Smooth muscle cell (in vitro differentiated cells): ENCODE measurements around the gene RELCH. TPM values are rescaled to one million over a fixed set of nuclear protein-coding genes. Genes with fewer than 3 reads are reported as not detected.

Source experiments
- DNase-seq: peaks from one replicate; lab custom pipeline; 2025; ENCODE audit not compliant: unreplicated experiment; lab: John Stamatoyannopoulos, UW
- H2AFZ ChIP-seq: fragments of 200-600 bp; sonication (generic); 2 replicates; pipeline ENCODE4 v1.6.0; 2016; ENCODE audit warnings: antibody characterized with exemption, low read depth, mild to moderate bottlenecking
- H3F3A ChIP-seq: fragments of 200-600 bp; sonication (generic); 2 replicates; pipeline ENCODE4 v1.6.0; 2017; ENCODE audit warnings: antibody characterized with exemption, low read depth
- H3K27ac ChIP-seq: fragments of 200-600 bp; sonication (generic); 2 replicates; pipeline ENCODE4 v1.5.1; 2016; ENCODE audit warnings: low read depth, mild to moderate bottlenecking
- H3K27me3 ChIP-seq: fragments of 200-600 bp; sonication (generic); 2 replicates; pipeline ENCODE4 v1.6.1; 2016; ENCODE audit warnings: low read depth, mild to moderate bottlenecking
- H3K36me3 ChIP-seq: fragments of 200-600 bp; sonication (generic); 2 replicates; pipeline ENCODE4 v1.5.1; 2016; ENCODE audit warnings: low read depth
- H3K4me1 ChIP-seq: fragments of 200-600 bp; sonication (generic); 2 replicates; pipeline ENCODE4 v1.5.1; 2016; ENCODE audit warnings: low read depth
- H3K4me2 ChIP-seq: fragments of 200-600 bp; sonication (generic); 2 replicates; pipeline ENCODE4 v1.6.0; 2016; ENCODE audit warnings: mild to moderate bottlenecking
- H3K4me3 ChIP-seq: fragments of 200-600 bp; sonication (generic); 2 replicates; pipeline ENCODE4 v1.5.1; 2016; ENCODE audit warnings: mild to moderate bottlenecking
- H3K79me2 ChIP-seq: fragments of 200-600 bp; sonication (generic); 2 replicates; pipeline ENCODE4 v1.6.0; 2016; ENCODE audit warnings: low read depth, mild to moderate bottlenecking
- H3K9ac ChIP-seq: fragments of 200-600 bp; sonication (generic); 2 replicates; pipeline ENCODE4 v1.6.0; 2016; ENCODE audit warnings: low read depth
- H3K9me3 ChIP-seq: fragments of 200-600 bp; sonication (generic); replicated peaks from 2 replicates; pipeline ENCODE4 v1.5.1; 2016; ENCODE audit warnings: low read depth
- H4K20me1 ChIP-seq: fragments of 200-600 bp; sonication (generic); 2 replicates; pipeline ENCODE4 v1.6.0; 2016; ENCODE audit warnings: low read depth
- CTCF ChIP-seq: fragments of 200-600 bp; sonication (generic); IDR thresholded peaks from 2 replicates; pipeline ENCODE4 v1.5.1; 2017; ENCODE audit warnings: borderline replicate concordance, mild to moderate bottlenecking, antibody characterized with exemption; ENCODE audit not compliant: insufficient read depth, poor library complexity, severe bottlenecking
- WGBS: methylation state at CpG from one replicate; pipeline ENCODE4 v1.1.7; 2016; ENCODE audit warnings: low lambda C conversion rate; 5-methylcytosine and 5-hydroxymethylcytosine counted together
- polyA plus RNA-seq: library from polyadenylated mRNA; unstranded; fragments of >200 nt; fragmentation: Nextera tagmentation; extraction: Ambion mirVana; gene quantifications from 2 replicates; pipeline ENCODE4 v1.2.1, GENCODE V29; 2016
- total RNA-seq: library from RNA; depleted of rRNA; stranded (reverse); fragments of >200 nt; gene quantifications from 2 replicates; pipeline ENCODE4 v1.2.3, GENCODE V29; 2014

RELCH gene
- total and polyA plus RNA-seq, 2 experiments from 2014 or later: 3.6 to 19.2 TPM

DNA sequence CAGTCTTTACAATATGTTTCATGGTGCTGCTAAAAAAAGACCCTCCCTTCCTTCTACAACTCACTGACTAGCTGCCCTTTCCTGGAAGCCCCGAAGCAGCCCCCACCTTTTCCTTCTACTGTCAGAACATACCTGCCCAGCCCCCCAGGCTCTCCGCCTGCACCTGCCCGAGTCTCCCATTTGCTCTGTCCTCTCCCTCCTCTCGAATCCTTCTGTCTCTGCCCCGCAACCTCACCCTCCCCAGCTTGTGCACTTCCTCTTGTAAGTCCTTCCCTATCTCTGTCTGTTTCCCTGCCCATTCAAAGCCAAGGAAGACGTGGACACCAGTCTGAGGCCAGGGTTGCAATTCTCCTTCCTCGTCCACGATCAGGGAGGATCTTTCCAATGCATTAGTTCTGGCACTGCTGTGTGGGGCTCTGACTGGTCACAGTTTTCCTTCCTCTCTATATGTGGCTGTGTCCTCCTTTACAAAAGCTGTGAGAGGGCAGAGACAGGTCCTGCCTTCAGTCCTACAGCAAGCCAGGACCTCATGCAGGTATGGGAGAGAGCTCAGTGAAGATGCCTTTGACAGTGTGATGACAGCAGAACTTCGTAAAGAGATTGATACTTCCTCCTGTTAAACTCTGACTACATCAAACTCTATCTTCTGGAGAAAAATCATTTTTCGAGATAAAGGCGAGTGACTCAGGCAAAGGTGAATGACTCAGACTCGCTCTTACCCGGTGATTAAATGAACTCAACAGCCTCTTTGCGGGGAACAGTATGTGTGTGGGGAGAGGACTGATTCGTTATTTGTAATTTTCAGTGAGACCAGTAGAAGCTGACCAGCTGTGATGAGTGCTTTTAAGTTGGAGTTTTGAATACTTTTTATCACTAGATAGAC, 152.3 kb downstream of the RELCH start:
- Histone ChIP-seq H3K9ac (no peak overlapping the region), H3K36me3 (no peaks in the 10 kb centered on the region), H3K9me3 (no peaks in the 10 kb centered on the region), H3K79me2 (no peaks in the 10 kb centered on the region), H2AFZ (no peak overlapping the region), H3K4me3 (no peak overlapping the region), H3F3A (no peaks in the 10 kb centered on the region), H3K27me3 (peaks cover 61% of the 10 kb centered on the region), H3K27ac (no peak overlapping the region), H4K20me1 (no peaks in the 10 kb centered on the region), H3K4me1 (peaks cover 10% of the 10 kb centered on the region), H3K4me2 (no peak overlapping the region)
- WGBS: 35% methylated on average over 15 of the region's 15 CpGs
- no peak for TF ChIP-seq CTCF
- DNase-seq: no peak

DNA sequence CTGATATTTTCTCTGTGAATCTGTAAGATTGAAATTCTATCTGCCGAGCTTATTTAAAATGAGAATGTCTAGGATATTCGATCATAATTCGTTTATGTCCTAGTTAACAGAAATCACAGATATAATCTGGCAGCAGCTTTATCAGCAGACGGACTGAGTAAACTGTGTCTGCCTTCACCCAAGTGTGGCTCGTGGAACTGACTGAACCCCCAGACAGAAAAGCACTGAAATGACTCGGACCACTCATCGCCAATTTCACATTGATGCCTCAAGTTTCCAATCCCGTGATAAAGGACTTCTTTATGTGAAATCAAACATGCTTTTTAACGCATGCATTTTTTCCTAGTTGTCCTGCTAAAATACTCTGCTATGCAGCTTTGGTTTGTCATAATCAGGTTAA, 153.9 kb downstream of the RELCH start:
- 83% methylated on average over 9 of the region's 9 CpGs for WGBS
- no peak overlapping the region for H3K9ac ChIP-seq

GRCh38 chr18:62341473-62341872, 154.4 kb downstream of the RELCH start:
- Histone ChIP-seq H3K27ac (no peak overlapping the region), H3K4me3 (no peak overlapping the region), H3K36me3 (no peaks in the 10 kb centered on the region), H2AFZ (no peak overlapping the region), H3K9me3 (no peaks in the 10 kb centered on the region), H3K4me2 (no peak overlapping the region), H3K79me2 (no peaks in the 10 kb centered on the region), H3K4me1 (peaks cover 10% of the 10 kb centered on the region), H3K9ac (no peak overlapping the region), H3F3A (no peaks in the 10 kb centered on the region), H4K20me1 (no peaks in the 10 kb centered on the region), H3K27me3 (peaks cover 69% of the 10 kb centered on the region)
- no peak for TF ChIP-seq CTCF
- no peak for DNase-seq
- 82% methylated on average over 3 of the region's 3 CpGs for WGBS

More for the DNA sequence above, 153.9 kb downstream of the RELCH start:
- Histone ChIP-seq H4K20me1 (no peaks in the 10 kb centered on the region), H3K27me3 (peaks cover 69% of the 10 kb centered on the region), H3K9me3 (no peaks in the 10 kb centered on the region), H2AFZ (no peak overlapping the region), H3F3A (no peaks in the 10 kb centered on the region), H3K36me3 (no peaks in the 10 kb centered on the region), H3K27ac (no peak overlapping the region), H3K79me2 (no peaks in the 10 kb centered on the region), H3K4me1 (peaks cover 10% of the 10 kb centered on the region), H3K4me2 (no peak overlapping the region), H3K4me3 (no peak overlapping the region)
- DNase-seq: no peak
- no peak for TF ChIP-seq CTCF
